Kidney (tissue), 14 donors: ENCODE results near the gene B3GLCT. TPM values are rescaled to one million over a fixed set of nuclear protein-coding genes. Genes with fewer than 3 reads are reported as not detected.

Experiments
- DNase-seq, 5 donors: peaks; one replicate each; pipeline ENCODE4 v3.0.0-alpha.2; 2013 to 2020
- FAIRE-seq: peaks from 2 replicates; lab custom pipeline; 2012; peaks lifted over from hg19 to GRCh38; lab: Jason Lieb, UNC
- H3K27ac ChIP-seq, 2 donors: one replicate each; pipeline ENCODE4 v1.7.0; 2013; ENCODE audit warnings: low read depth in 2 of 2, low read length in 2 of 2, inconsistent platforms in 1 of 2
- H3K27me3 ChIP-seq: one replicate; pipeline ENCODE4 v1.7.1; 2013; ENCODE audit warnings: low read length, inconsistent platforms; ENCODE audit not compliant: control insufficient read depth, insufficient read depth
- H3K36me3 ChIP-seq, 3 donors: one replicate each; pipeline versions ENCODE4 v1.7.0 to v1.7.1; 2013; ENCODE audit warnings: low read length in 3 of 3, control low read depth in 1 of 3, inconsistent platforms in 1 of 3; ENCODE audit not compliant: insufficient read depth in 3 of 3, control insufficient read depth in 2 of 3
- H3K4me1 ChIP-seq, 3 donors: one replicate each; pipeline versions ENCODE4 v1.7.0 to v1.7.1; 2013; ENCODE audit warnings: low read length in 3 of 3, inconsistent platforms in 1 of 3, low read depth in 1 of 3; ENCODE audit not compliant: control insufficient read depth in 2 of 3, insufficient read depth in 2 of 3
- H3K4me3 ChIP-seq, 3 donors: one replicate each; pipeline versions ENCODE4 v1.7.0 to v1.8.1; 2013; ENCODE audit warnings: low read length in 3 of 3, control low read depth in 1 of 3, inconsistent platforms in 1 of 3
- H3K9ac ChIP-seq, 3 donors: one replicate each; pipeline versions ENCODE4 v1.7.0 to v1.7.1; 2013; ENCODE audit warnings: low read length in 3 of 3, control low read depth in 1 of 3, inconsistent platforms in 1 of 3
- H3K9me3 ChIP-seq, 3 donors: one replicate each; pipeline versions ENCODE4 v1.7.0 to v1.7.1; 2013; ENCODE audit warnings: low read length in 3 of 3, control low read depth in 1 of 3, inconsistent platforms in 1 of 3; ENCODE audit not compliant: control insufficient read depth in 2 of 3, insufficient read depth in 1 of 3
- intact Hi-C: fragments of 100-400 bp; cut with DNase I; formaldehyde crosslinking; loops from one replicate; pipeline ENCODE4 v1.11.1; 2022
- polyA plus RNA-seq: library from polyadenylated mRNA; stranded (reverse); fragments of 350-450 nt; fragmentation: Illumina TruSeq; extraction: RNeasy Lipid Tissue Mini Kit (QIAGEN cat#74804); gene quantifications from one replicate; pipeline ENCODE4 v1.2.3, GENCODE V29; 2014; ENCODE audit warnings: low read depth, low replicate concordance; ENCODE audit not compliant: insufficient read depth
- total RNA-seq: library from RNA; stranded (reverse); fragmentation: NEBNext Ultra II Directional; extraction: Animal tissue kit (Norgen Biotek cat#: 25700); gene quantifications from one replicate; pipeline ENCODE4 v1.2.1, GENCODE V29; 2021
- TF ChIP-seq, protein P1 (sequence below): IDR thresholded peaks from 3 replicates; pipeline ENCODE4 v1.5.1; 2012; ENCODE audit warnings: mild to moderate bottlenecking, moderate library complexity, borderline replicate concordance; ENCODE audit not compliant: insufficient read depth; ENCODE audit errors: extremely low read depth
- donor health status: control.
- donor health status: control.
- donor health status: control.
- donor health status: control.
- donor health status: control.
- donor health status: DM: yes; HTN: yes; CAD: no.
- donor health status: Normal renal cell carcinoma (clear cell type).

B3GLCT gene
- total and polyA plus RNA-seq, 2 donors from 2014 or later = 5.9 to 7.7 TPM

GRCh38 chr13:31248965-31249539 lies 49.3 kb downstream of the B3GLCT start:
- TF ChIP-seq, protein P1, sequence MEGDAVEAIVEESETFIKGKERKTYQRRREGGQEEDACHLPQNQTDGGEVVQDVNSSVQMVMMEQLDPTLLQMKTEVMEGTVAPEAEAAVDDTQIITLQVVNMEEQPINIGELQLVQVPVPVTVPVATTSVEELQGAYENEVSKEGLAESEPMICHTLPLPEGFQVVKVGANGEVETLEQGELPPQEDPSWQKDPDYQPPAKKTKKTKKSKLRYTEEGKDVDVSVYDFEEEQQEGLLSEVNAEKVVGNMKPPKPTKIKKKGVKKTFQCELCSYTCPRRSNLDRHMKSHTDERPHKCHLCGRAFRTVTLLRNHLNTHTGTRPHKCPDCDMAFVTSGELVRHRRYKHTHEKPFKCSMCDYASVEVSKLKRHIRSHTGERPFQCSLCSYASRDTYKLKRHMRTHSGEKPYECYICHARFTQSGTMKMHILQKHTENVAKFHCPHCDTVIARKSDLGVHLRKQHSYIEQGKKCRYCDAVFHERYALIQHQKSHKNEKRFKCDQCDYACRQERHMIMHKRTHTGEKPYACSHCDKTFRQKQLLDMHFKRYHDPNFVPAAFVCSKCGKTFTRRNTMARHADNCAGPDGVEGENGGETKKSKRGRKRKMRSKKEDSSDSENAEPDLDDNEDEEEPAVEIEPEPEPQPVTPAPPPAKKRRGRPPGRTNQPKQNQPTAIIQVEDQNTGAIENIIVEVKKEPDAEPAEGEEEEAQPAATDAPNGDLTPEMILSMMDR = no peak
- no peaks in the 10 kb centered on the region for H3K36me3 ChIP-seq
- no peak for FAIRE-seq
- H3K4me1 ChIP-seq = no peaks in the 10 kb centered on the region
- DNase-seq = peak in 1 of 5 donors; percentile 29
- H3K27ac ChIP-seq = no peak overlapping the region
- H3K9me3 ChIP-seq = no peaks in the 10 kb centered on the region
- no peak overlapping the region for H3K4me3 ChIP-seq
- intact Hi-C loops = no loop called here
- H3K9ac ChIP-seq = no peak overlapping the region
- H3K27me3 ChIP-seq = no peaks in the 10 kb centered on the region

DNA sequence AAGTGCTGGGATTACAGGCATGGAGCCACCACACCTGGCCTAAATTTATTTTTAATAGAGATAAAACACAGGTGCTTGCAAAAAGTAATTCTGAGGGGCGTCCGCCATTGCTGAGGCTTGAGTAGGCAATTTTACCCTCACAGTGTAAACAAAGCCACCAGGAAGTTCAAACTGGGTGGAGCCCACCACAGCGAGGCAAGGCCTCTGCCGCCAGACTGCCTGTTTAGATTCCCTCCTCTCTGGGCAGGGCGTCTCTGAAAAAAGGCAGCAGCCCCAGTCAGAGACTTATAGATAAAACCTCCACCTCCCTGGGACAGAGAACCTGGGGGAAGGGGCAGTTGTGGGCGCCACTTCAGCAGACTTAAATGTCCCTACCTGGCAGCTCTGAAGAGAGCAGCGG lies 50.7 kb downstream of the B3GLCT start:
- DNase-seq = no peak
- FAIRE-seq = no peak
- H3K9me3 ChIP-seq = peaks cover 0 to 2% (median 0%) of the 10 kb centered on the region in 3 donors
- no peak overlapping the region for H3K4me3 ChIP-seq
- H3K27ac ChIP-seq = no peak overlapping the region
- intact Hi-C loops = no loop called here
- H3K4me1 ChIP-seq = no peaks in the 10 kb centered on the region
- no peaks in the 10 kb centered on the region for H3K36me3 ChIP-seq
- TF ChIP-seq, protein P1 = no peak
- H3K27me3 ChIP-seq = no peaks in the 10 kb centered on the region
- no peak overlapping the region for H3K9ac ChIP-seq

DNA sequence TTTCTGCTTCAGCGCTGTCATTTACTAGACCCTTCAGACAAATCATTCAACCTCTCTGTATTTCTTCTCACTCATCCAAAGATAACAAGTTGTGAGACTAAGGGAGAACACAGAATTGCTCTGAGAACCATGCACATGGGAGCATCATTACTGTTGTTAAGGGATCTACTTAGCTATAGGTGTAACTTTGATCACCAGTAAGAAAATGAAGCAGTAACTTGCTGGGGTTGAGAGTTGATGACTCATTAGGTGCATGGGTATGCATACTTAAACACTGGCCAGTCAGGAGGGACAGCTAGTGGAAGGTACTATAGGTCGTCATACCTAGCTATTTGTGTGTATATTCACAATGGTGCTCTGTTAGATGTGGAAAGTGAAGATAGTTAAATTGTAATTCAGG lies 61.5 kb downstream of the B3GLCT start:
- Histone ChIP-seq H3K9ac (no peak overlapping the region), H3K27me3 (no peaks in the 10 kb centered on the region), H3K27ac (no peak overlapping the region), H3K4me1 (no peaks in the 10 kb centered on the region), H3K9me3 (peaks cover 0 to 13% (median 12%) of the 10 kb centered on the region in 3 donors), H3K4me3 (no peak overlapping the region), H3K36me3 (peaks cover 0 to 3% (median 2%) of the 10 kb centered on the region in 3 donors)
- DNase-seq = no peak
- intact Hi-C loops = no loop called here
- FAIRE-seq = no peak
- TF ChIP-seq, protein P1 = no peak

DNA sequence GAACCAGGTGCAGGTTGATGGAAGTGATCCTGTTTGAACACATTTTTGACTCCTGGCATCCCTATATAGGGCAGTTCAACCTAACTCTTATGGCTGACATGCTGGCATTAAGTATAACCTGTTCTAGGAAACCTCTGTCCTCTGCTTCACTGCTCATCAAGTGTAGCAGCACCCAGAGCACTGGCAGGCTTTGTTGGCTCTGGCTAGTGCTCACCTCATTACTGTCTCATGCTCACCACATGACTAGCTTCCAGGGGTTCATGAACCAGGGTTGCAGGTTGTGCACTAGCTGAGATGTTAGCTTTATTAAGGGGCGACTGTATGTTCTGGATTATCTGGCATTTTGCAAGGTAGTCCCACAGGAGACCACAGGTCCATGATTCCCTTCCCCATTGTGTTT lies 63.6 kb downstream of the B3GLCT start:
- Histone ChIP-seq H3K36me3 (peaks cover 0 to 3% (median 2%) of the 10 kb centered on the region in 3 donors), H3K27ac (no peak overlapping the region)

More for the DNA sequence above, 63.6 kb downstream of the B3GLCT start:
- Histone ChIP-seq H3K4me3 (no peak overlapping the region), H3K27me3 (no peaks in the 10 kb centered on the region), H3K9me3 (peaks cover 0 to 4% (median 3%) of the 10 kb centered on the region in 3 donors), H3K9ac (no peak overlapping the region), H3K4me1 (no peaks in the 10 kb centered on the region)
- TF ChIP-seq, protein P1 = no peak
- intact Hi-C loops = no loop called here
- FAIRE-seq (no peak), DNase-seq (no peak)
